ENCODE data around the gene KCNJ15. TPM values are rescaled to one million over a fixed set of nuclear protein-coding genes. Genes with fewer than 3 reads are reported as not detected.

The KCNJ15 gene
- total and polyA plus RNA-seq, 2 experiments from 2014 or later, result not detected

DNA sequence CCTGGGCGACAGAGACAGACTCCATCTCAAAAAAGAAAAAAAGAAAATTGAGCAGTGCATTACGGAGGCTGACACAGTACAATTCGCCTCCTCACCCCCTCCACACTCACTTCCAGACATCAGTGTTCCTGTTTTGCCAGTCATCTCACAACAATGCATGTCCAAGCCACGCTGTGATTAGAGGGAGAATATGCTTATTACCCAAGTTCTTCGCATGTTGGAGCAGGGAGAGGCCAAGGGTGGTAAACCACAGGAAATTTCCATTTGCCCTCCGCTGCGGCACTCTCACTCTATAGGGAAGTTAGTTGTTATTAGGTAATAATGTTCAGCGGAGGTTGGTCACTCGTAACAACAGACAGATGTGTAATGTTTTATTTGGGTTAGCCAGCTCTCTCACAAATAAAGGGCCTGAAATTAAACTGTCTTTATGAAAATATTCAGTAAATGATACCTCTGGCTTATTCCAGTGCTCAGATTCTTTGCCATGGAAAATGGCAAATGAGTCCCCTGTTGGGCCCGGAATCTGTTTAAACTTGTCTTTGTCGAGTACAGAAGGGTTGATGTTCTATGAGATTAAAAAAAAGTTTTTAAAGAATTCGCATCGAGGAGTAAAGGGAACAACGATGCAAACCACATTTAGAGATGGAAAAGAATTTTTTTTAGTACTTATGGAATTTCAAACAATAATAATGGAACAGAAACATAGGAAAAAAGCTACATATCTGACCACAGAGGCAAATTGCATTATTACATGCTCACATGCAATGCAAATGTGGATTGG, 33.1 kb downstream of the KCNJ15 start (continued):
- TF ChIP-seq ZNF462 (CRISPR knock-in tag; IDR thresholded peaks at IDR 0.05), result no peak
- TF ChIP-seq CREB1 (CRISPR knock-in tag; IDR thresholded peaks at IDR 0.05; ENCODE audit: low read depth), result no peak
- no peak for TF ChIP-seq ZNF331 (CRISPR knock-in tag; IDR thresholded peaks at IDR 0.05; ENCODE audit: low read depth)
- TF ChIP-seq REST (IDR thresholded peaks at IDR 0.05; ENCODE audit: unreplicated experiment), result no peak
- TF ChIP-seq EZH2phosphoT487 (IDR thresholded peaks at IDR 0.05; ENCODE audit: unreplicated experiment), result no peak
- no peak for TF ChIP-seq ETS1 (IDR thresholded peaks at IDR 0.05)
- no peak for TF ChIP-seq STAT1 (IDR thresholded peaks at IDR 0.05; ENCODE audit: unreplicated experiment)

Measured in GM23338 (cell line).